ENCODE results near the gene DET1. TPM values are rescaled to one million over a fixed set of nuclear protein-coding genes. Genes with fewer than 3 reads are reported as not detected.
"Not testable (repeated sequence)": the region's sequence is repeated elsewhere in the genome, so short reads cannot be mapped to it uniquely, and the experiment has no call there.

The DET1 gene
- total RNA-seq, 1 experiment from 2014 or later = 5.2 TPM

DNA sequence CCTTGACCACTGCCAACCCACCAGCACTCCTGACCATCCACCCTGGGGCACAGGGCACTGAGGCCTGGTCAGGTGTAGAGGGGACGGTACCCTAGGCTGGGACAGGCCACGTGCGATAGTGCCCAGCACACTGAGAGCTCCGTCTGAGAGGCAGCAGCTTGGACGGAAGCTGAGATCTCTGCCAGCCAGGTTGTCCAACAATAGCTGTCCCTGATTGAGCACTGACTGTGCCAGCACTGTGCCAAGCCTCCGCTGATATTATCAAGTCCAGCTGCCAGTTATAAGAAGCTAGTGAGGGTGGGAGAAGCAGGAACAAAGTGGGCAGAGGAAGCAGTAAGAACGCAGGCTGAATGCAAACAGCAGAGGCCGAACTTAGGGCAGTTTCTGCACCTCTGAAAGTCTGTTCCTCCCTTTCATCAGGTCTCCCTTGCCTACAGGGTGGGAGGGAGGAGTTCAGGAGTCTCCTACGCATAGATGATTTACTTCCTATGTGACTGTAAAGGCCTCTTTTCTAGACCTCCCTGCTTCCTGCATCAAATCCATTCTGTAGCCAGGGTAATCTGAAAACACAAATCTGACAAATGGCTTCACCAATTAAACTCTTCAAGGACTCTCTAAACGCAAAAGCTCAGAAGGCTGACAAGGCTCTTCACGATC is 49.2 kb downstream of the DET1 start:
- DNase-seq (ENCODE audit: low read depth) = no peak

- peak; percentile 46 for DNase-seq (ENCODE audit: low read depth)
Measured at GRCh38 chr15:88493844-88494243, 52.6 kb downstream of the DET1 start.

- DNase-seq (ENCODE audit: low read depth) = no peak
Measured at GRCh38 chr15:88491158-88491557, 55.3 kb downstream of the DET1 start.

GRCh38 chr15:88490036-88490435 is 56.4 kb downstream of the DET1 start:
- DNase-seq (ENCODE audit: low read depth) = peak; percentile 8

DNA sequence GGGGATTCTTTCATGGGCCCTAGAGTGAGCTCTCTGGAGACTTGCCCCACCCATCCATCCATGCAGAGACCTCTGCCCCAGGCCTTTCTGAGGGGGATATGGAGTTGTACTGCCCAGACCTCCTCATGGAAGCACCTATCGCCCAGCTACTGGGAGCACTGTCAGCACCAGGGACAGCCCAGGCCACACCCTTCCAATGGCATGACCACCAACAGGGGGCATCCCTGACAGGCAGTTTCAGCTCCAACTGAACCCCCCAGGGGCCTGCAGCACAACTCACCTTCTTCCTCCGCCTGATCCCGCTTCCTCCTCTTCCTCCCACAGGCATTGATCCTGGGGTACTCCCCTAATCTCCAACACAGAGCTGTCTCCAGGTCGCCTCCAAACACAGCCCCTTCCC is 57.2 kb downstream of the DET1 start:
- DNase-seq (ENCODE audit: low read depth) = no peak

DNA sequence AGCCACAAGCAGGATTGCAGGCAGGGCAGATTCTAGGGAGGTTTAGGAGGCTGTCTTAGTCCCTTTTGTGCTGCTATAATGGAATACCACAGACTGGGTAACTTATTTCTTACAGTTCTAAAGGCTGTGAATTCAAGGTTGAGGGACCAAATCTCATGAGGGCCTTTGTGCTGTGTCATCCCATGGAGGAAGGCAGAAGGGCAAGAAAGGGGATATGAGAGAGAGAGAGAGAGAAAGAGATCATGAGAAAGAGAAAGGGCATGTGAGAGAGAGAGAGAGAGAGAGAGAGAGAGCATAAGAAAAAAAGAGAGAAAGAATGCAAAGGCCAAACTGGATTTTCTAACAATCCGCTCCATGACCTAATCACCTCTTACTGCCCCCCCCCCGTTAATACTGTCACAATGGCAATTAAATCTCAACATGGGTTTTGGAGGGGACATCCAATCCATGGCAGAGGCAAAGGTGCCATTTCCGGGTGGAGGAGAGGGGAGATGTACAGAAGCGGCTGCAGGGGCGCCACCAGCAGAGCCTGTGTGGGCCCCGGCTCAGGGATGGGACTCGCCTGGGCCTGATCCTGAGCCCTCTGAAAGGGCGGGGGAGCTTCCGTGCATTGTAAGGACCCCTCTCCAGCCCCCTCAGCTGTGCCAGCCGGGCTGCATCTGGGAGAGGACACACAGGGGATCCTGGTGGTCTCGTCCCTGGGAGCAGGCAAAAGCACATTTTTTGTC is 58.5 kb downstream of the DET1 start:
- DNase-seq (ENCODE audit: low read depth) = no peak

- DNase-seq (ENCODE audit: low read depth) = no peak
Measured at GRCh38 chr15:88487178-88487795, 59.2 kb downstream of the DET1 start.

- peak; percentile 25 for DNase-seq (ENCODE audit: low read depth)
Measured at GRCh38 chr15:88484682-88485331, 61.7 kb downstream of the DET1 start.

DNA sequence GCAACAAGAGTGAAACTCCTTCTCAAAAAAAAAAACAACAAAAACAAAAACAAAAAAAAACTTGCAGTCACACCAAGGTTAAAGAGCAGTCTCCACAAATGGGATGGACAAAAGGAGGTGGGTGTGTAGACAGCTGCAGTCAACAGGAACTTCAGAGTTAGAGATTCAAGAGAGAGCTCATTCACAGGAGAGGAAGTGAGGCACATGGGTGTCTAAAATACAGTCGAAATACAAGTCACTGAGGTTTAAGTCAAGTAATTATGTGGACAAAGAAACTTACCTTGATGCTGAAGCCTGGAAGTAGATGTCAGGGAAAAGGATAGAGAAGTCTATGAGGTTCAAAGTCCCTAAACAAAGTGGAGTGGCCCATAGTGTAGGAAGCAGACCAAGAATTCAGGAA is 64.2 kb downstream of the DET1 start:
- DNase-seq (ENCODE audit: low read depth) = no peak

DNA sequence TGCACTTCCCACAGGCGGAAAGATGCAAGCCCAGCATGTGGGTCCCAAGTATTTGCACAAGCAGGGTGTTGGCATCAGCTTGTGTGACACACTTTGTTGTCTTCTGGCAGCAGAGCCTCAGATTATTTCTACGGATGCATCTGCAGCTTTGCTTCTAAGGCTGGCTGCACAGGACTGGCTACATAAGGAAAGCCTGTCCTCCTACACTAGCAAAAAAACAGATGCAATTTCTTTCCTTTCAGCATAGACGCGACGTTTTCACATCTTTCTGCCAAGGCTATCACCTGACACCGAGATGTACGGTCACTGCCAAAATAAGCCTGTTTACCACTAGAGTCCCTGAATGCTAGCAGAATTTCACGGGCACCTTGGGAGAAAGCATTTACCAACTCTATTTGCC is 65.5 kb downstream of the DET1 start:
- DNase-seq (ENCODE audit: low read depth) = no peak

DNA sequence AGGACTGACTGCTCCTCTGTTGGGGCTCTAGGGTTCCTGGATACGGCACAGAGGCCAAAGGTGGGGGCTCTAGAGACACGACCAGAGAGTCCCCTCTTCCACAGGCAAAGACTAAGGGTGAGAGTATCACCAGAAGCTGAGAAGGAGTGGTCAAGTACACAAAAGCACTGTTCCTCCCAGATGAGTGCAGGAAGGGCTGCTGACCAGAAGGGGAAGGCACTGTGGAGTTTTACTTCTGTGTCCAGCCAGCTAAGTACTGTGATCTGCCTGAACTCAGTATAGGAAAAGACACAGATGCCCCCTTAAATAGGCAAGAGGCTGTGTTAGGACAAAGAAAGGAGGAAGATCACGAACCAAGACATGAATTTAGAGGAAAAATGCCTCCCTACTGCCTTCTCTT is 67.3 kb downstream of the DET1 start:
- DNase-seq (ENCODE audit: low read depth) = no peak

DNA sequence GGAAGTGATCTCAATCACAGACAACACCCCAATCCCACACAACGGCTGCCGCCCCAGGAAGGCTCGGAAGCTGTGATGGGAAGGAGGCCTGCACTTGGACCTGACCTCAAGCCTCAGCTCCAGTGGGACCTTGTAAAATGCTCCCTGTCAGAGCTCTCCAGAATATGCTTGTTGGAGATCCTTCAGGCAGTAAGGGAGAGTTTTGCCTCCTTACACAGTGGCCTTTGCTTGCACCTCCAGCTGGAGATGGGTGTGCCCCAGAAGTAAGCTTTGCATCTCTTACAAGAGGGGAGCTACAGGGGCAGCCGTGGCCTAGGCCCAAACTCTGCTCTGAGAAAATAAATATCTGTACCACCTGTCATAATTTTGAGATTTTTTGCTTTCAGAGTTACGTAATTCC is 68.6 kb downstream of the DET1 start:
- no peak for DNase-seq (ENCODE audit: low read depth)

DNA sequence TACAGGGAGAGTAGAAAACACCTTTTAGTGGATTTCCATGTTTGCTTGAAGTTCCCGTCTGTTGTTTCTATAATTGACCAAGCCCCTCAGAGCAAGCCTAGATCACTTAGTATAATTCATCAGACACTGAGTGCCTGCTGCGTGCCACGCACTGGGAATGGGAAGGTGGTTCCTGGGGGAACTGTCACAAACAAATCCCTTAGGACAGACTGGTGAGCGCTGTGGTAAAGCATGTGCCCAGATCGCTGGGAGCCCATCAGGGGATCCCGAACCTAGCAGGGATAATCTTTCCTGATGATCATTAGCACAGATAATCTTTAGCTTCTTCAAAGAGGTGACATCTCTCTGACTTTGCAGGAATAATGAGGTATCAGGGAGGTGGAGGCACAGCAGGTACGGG is 69.4 kb downstream of the DET1 start:
- no peak for DNase-seq (ENCODE audit: low read depth)

- peak; percentile 40 for DNase-seq (ENCODE audit: low read depth)
Measured at GRCh38 chr15:88476635-88477060, 69.8 kb downstream of the DET1 start.

DNA sequence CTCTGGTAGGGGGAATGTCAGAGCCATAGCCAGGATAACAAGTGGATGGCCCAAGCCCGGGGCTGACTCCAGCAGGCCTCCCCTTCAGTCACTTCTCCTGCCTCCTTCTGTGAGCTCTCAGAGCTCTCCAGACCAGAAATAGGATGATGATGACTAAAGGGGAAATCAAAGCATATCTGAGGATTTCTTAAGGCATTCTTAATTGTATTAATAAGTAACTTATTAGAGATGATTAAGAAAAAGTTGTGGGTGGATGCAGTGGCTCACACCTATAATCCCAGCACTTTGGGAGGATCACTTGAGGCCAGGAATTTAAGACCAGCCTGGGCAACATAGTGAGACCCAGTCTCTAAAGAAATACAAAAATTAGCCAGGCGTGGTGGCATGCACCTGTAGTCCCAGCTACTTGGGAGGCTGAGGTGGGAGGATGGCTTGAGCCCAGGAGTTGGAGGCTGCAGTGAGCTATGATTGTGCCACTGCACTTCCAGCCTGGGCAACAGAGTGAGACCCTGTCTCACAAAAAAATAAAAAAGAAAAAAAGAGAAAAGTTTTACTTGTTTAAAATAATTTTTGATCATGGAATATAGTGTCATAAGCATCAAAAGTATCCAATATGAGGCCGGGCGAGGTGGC is 72.7 kb downstream of the DET1 start:
- not testable (repeated sequence) for DNase-seq (ENCODE audit: low read depth)

DNA sequence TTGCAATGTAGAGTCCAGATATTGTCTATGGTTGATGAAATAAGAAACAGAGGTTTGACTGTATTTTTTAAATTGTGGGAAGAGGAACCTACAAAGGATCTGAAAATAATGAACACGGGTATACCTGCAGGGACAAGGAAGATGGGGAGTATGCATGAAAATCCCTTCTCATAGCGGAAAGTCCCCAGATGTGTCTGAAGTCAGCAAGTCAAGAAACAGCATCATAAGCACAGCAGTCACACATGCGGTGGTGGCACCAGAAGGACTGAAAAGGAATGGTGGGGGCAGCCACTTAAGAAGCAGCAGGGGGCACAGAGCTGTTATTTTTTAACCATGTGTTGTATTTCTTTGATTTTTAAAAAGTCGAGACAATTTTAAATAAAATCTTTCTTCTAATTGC is 74.3 kb downstream of the DET1 start:
- DNase-seq (ENCODE audit: low read depth) = no peak

- no peak for DNase-seq (ENCODE audit: low read depth)
Measured at GRCh38 chr15:88470625-88471372, 75.7 kb downstream of the DET1 start.

DNA sequence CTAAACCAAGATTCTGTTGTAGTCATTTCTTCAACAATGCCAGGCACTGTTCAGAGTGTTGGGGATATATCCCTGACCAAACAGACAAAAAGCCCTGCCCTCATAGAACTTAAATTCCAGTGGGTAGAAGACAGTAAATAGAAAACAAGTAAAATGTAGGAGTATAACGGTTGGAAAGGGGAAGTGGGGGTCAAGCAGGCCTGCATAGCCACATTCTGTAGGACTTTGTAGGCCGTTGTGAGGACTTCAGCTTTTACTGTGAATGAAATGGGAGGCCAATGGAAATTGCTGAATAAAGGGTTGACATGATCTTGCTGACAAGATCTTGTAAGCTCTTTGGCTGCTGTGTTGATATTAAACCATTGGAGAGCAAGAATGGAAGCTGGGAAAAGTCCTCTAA is 77.2 kb downstream of the DET1 start:
- no peak for DNase-seq (ENCODE audit: low read depth)

DNA sequence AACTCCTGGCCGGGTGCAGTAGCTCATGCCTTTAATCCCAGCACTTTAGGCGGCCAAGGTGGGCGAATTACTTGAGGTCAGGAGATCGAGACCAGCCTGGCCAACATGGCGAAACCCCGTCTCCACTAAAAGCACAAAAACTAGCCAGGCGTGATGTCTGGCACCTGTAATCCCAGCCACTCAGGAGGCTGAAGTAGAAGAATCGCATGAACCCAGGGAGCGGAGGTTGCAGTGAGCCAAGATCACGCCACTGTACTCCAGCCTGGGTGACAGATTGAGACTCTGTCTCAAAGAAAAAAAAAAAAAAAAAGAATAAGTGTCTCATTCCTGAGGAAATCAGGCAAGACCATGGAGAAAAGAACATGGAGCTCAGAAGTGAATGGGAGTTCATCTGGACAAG is 77.8 kb downstream of the DET1 start:
- not testable (repeated sequence) for DNase-seq (ENCODE audit: low read depth)

- peak; percentile 37 for DNase-seq (ENCODE audit: low read depth)
Measured at GRCh38 chr15:88467935-88468528, 78.4 kb downstream of the DET1 start.
